Endodermal cell (in vitro differentiated cells): ENCODE results near the gene CCT5. TPM values are rescaled to one million over a fixed set of nuclear protein-coding genes. Genes with fewer than 3 reads are reported as not detected.

Experiments used
- DNase-seq: peaks from one replicate; pipeline ENCODE4 v3.0.0-alpha.2; 2017
- H3K27ac ChIP-seq: 2 replicates; pipeline ENCODE4 v1.5.1; 2013; ENCODE audit warnings: mild to moderate bottlenecking, low read depth, low read length, moderate library complexity
- H3K27me3 ChIP-seq: 2 replicates; pipeline ENCODE4 v1.6.1; 2013; ENCODE audit warnings: mild to moderate bottlenecking, low read length, moderate library complexity; ENCODE audit not compliant: insufficient read depth, control insufficient read depth, poor library complexity, severe bottlenecking
- H3K36me3 ChIP-seq: 2 replicates; pipeline ENCODE4 v1.7.0; 2013; ENCODE audit warnings: mild to moderate bottlenecking, low read length, moderate library complexity; ENCODE audit not compliant: control insufficient read depth, insufficient read depth
- H3K4me1 ChIP-seq: one replicate; pipeline ENCODE4 v1.7.0; 2013; ENCODE audit warnings: low read length; ENCODE audit not compliant: control insufficient read depth, insufficient read depth
- H3K4me3 ChIP-seq: 2 replicates; pipeline ENCODE4 v1.5.1; 2013; ENCODE audit warnings: mild to moderate bottlenecking, low read length, moderate library complexity
- H3K9ac ChIP-seq: 2 replicates; pipeline ENCODE4 v1.6.1; 2013; ENCODE audit warnings: mild to moderate bottlenecking, low read length, moderate library complexity; ENCODE audit not compliant: poor library complexity, severe bottlenecking; ENCODE audit errors: extremely low read depth
- H3K9me3 ChIP-seq: 2 replicates; pipeline ENCODE4 v1.6.1; 2013; ENCODE audit warnings: mild to moderate bottlenecking, low read length, moderate library complexity; ENCODE audit not compliant: control insufficient read depth
- H3K27ac Mint-ChIP-seq: 2 replicates; pipeline ENCODE4 v1.8.0; 2020; ENCODE audit warnings: mixed read lengths
- H3K27me3 Mint-ChIP-seq: 2 replicates; pipeline ENCODE4 v1.8.0; 2021; ENCODE audit warnings: mild to moderate bottlenecking, mixed read lengths; ENCODE audit not compliant: insufficient read depth
- H3K36me3 Mint-ChIP-seq: 2 replicates; pipeline ENCODE4 v1.8.0; 2020; ENCODE audit warnings: low read depth, mixed read lengths
- H3K4me1 Mint-ChIP-seq: 2 replicates; pipeline ENCODE4 v1.8.0; 2020; ENCODE audit warnings: mixed read lengths
- H3K4me3 Mint-ChIP-seq: 2 replicates; pipeline ENCODE4 v1.8.0; 2020; ENCODE audit warnings: mild to moderate bottlenecking, moderate library complexity, mixed read lengths
- H3K9me3 Mint-ChIP-seq: 2 replicates; pipeline ENCODE4 v1.8.0; 2020; ENCODE audit warnings: mild to moderate bottlenecking, mixed read lengths
- CTCF ChIP-seq: fragments of 200-600 bp; sonication (generic); conservative IDR thresholded peaks from 2 replicates; pipeline ENCODE4 v1.5.0; 2021; ENCODE audit warnings: antibody characterized with exemption, mild to moderate bottlenecking
- WGBS, 2 experiments: methylation state at CpG; one replicate each; pipeline versions ENCODE4 v1.1.5 to v1.1.7; 2013; ENCODE audit warnings: missing lambda C conversion rate in 2 of 2, mixed read lengths in 1 of 2; ENCODE audit not compliant: insufficient coverage in 1 of 2, insufficient read length in 1 of 2; 5-methylcytosine and 5-hydroxymethylcytosine counted together
- total RNA-seq, 2 donors: library from RNA; stranded (reverse); fragmentation: NEBNext Ultra II Directional in 1 of 2; extraction: Animal tissue kit (Norgen Biotek cat#: 25700) in 1 of 2; gene quantifications; 2 replicates in 1 of 2; 3 replicates in 1 of 2; pipeline ENCODE4 v1.2.1, GENCODE V29; 2021

CCT5 gene
- total RNA-seq, 2 donors from 2014 or later = 316 to 356 TPM

- Histone ChIP-seq H3K36me3 (no peaks in the 10 kb centered on the region), H3K9ac (no peak overlapping the region), H3K27me3 (no peaks in the 10 kb centered on the region), H3K9me3 (no peaks in the 10 kb centered on the region), H3K4me1 (no peaks in the 10 kb centered on the region), H3K27ac (no peak overlapping the region), H3K4me3 (no peak overlapping the region)
- H3K4me1 Mint-ChIP-seq = no peaks in the 10 kb centered on the region
- peak; percentile 19 for TF ChIP-seq CTCF
- peaks cover 8% of the 10 kb centered on the region for H3K9me3 Mint-ChIP-seq
- H3K27me3 Mint-ChIP-seq = no peaks in the 10 kb centered on the region
- H3K36me3 Mint-ChIP-seq = peaks cover 15% of the 10 kb centered on the region
- no peak overlapping the region for H3K4me3 Mint-ChIP-seq
- 72 to 92% methylated on average over 5 to 6 of the region's 6 CpGs for WGBS, 2 experiments
- no peak overlapping the region for H3K27ac Mint-ChIP-seq
- DNase-seq = no peak
Measured at GRCh38 chr5:10289353-10289752, 39.3 kb downstream of the CCT5 start.

- TF ChIP-seq CTCF = no peak
- Histone ChIP-seq H3K27ac (no peak overlapping the region), H3K9me3 (no peaks in the 10 kb centered on the region), H3K27me3 (no peaks in the 10 kb centered on the region), H3K36me3 (no peaks in the 10 kb centered on the region), H3K4me1 (no peaks in the 10 kb centered on the region), H3K9ac (no peak overlapping the region), H3K4me3 (no peak overlapping the region)
- no peak overlapping the region for H3K27ac Mint-ChIP-seq
- no peaks in the 10 kb centered on the region for H3K4me1 Mint-ChIP-seq
- H3K36me3 Mint-ChIP-seq = peaks cover 15% of the 10 kb centered on the region
- DNase-seq = no peak
- 94 to 97% methylated on average over 6 to 10 of the region's 10 CpGs for WGBS, 2 experiments
- H3K27me3 Mint-ChIP-seq = no peaks in the 10 kb centered on the region
- H3K9me3 Mint-ChIP-seq = peaks cover 8% of the 10 kb centered on the region
- H3K4me3 Mint-ChIP-seq = no peak overlapping the region
Measured at GRCh38 chr5:10289991-10290390, 39.9 kb downstream of the CCT5 start.

- peaks cover 15% of the 10 kb centered on the region for H3K36me3 Mint-ChIP-seq
- Histone ChIP-seq H3K36me3 (no peaks in the 10 kb centered on the region), H3K9ac (no peak overlapping the region), H3K4me3 (no peak overlapping the region), H3K27ac (no peak overlapping the region), H3K4me1 (no peaks in the 10 kb centered on the region), H3K27me3 (no peaks in the 10 kb centered on the region), H3K9me3 (no peaks in the 10 kb centered on the region)
- TF ChIP-seq CTCF = no peak
- peaks cover 8% of the 10 kb centered on the region for H3K9me3 Mint-ChIP-seq
- WGBS, 2 experiments = 91 to 96% methylated on average over 5 to 9 of the region's 9 CpGs
- no peaks in the 10 kb centered on the region for H3K4me1 Mint-ChIP-seq
- no peak overlapping the region for H3K27ac Mint-ChIP-seq
- DNase-seq = no peak
- H3K27me3 Mint-ChIP-seq = no peaks in the 10 kb centered on the region
- H3K4me3 Mint-ChIP-seq = no peak overlapping the region
Measured at GRCh38 chr5:10290438-10290837, 40.4 kb downstream of the CCT5 start.
